Adrenal gland (tissue), 5 donors: ENCODE results near the gene VSTM2B.

ENCODE experiments used
- POLR2A ChIP-seq, 2 donors: fragments of 450-650 bp; IDR thresholded peaks; one replicate each; pipeline ENCODE4 v1.6.1; 2017; ENCODE audit warnings: antibody characterized with exemption in 2 of 2, mild to moderate bottlenecking in 2 of 2, moderate library complexity in 1 of 2
- TF ChIP-seq, protein P1 (sequence below), 6 experiments: fragments of 450-650 bp in 4 of 6; fragments of 200-600 bp in 2 of 6; sonication (generic) in 1 of 6; IDR thresholded peaks; 1 replicate in 5 of 6; 2 replicates in 1 of 6; pipeline versions ENCODE4 v1.5.1 to v1.8.0; 2016 to 2021; ENCODE audit warnings: antibody characterized with exemption in 6 of 6, mild to moderate bottlenecking in 2 of 6, moderate library complexity in 1 of 6
- donor health status: DM: no; HTN: no; CAD: no.

DNA sequence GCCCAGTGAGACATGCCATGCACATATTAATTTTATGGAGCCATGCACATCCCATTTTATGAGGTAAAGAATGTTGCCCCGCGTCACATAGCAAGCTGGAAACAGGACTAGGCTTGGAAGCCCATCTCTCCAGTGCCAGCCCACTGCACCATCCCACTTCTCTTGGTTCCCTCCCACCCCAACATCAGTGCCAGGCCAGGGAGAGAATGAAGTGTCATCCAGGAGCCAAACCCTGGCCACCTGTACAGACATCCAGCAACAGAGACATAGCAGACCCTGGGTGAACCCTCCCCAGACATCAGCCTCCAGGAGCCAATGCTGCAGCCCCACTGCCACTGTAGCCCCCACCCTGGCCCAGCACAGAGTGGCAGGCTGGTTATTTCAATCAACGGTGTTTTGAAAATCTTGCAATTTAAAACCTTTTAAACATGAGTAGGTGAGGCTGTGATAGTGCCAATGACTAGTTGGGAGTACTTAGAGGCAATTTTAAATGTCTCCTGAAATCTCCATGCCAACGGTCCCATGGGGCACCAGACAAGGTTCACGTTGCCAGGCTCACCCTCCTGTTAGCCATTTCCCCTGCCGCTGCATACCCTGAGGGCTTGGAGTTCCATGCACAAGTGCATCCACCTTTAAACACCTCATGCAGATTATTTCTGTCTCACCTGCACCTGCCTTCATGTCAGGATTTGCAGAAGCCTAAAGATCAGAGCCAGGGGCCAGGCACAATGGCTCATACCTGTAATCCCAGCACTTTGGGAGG lies 34.7 kb downstream of the VSTM2B start:
- TF ChIP-seq, protein P1, sequence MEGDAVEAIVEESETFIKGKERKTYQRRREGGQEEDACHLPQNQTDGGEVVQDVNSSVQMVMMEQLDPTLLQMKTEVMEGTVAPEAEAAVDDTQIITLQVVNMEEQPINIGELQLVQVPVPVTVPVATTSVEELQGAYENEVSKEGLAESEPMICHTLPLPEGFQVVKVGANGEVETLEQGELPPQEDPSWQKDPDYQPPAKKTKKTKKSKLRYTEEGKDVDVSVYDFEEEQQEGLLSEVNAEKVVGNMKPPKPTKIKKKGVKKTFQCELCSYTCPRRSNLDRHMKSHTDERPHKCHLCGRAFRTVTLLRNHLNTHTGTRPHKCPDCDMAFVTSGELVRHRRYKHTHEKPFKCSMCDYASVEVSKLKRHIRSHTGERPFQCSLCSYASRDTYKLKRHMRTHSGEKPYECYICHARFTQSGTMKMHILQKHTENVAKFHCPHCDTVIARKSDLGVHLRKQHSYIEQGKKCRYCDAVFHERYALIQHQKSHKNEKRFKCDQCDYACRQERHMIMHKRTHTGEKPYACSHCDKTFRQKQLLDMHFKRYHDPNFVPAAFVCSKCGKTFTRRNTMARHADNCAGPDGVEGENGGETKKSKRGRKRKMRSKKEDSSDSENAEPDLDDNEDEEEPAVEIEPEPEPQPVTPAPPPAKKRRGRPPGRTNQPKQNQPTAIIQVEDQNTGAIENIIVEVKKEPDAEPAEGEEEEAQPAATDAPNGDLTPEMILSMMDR (IDR thresholded peaks at IDR 0.05) = no peak
- no peak for TF ChIP-seq POLR2A (IDR thresholded peaks at IDR 0.05)
